ENCODE data around the gene SLC37A4.

- TF ChIP-seq POLR2A (IDR thresholded peaks at IDR 0.05) (no peak), CTCF (IDR thresholded peaks at IDR 0.05) (no peak)
These were observed 15.5 kb downstream of the SLC37A4 start for GRCh38 chr11:119015054-119015611.

Data from thyroid gland (tissue), 4 donors.